HG03342 (cell line): ENCODE data around the gene DMKN.

Experiments used
- ATAC-seq: cut with Tn5 transposase; IDR thresholded peaks from one replicate; pipeline ENCODE4 v1.9.1; 2021; ENCODE audit warnings: mild to moderate bottlenecking, moderate library complexity; ENCODE audit not compliant: unreplicated experiment

DMKN gene

GRCh38 chr19:35528218-35529038 lies 15.0 kb upstream of the DMKN start, which contains the start of gene SBSN:
TSS of gene SBSN (minus strand) at chr19:35528311. CDS start at chr19:35528281, 30 bp downstream.
- no peak for ATAC-seq

GRCh38 chr19:35525873-35526272 lies 12.4 kb upstream of the DMKN start:
- no peak for ATAC-seq

DNA sequence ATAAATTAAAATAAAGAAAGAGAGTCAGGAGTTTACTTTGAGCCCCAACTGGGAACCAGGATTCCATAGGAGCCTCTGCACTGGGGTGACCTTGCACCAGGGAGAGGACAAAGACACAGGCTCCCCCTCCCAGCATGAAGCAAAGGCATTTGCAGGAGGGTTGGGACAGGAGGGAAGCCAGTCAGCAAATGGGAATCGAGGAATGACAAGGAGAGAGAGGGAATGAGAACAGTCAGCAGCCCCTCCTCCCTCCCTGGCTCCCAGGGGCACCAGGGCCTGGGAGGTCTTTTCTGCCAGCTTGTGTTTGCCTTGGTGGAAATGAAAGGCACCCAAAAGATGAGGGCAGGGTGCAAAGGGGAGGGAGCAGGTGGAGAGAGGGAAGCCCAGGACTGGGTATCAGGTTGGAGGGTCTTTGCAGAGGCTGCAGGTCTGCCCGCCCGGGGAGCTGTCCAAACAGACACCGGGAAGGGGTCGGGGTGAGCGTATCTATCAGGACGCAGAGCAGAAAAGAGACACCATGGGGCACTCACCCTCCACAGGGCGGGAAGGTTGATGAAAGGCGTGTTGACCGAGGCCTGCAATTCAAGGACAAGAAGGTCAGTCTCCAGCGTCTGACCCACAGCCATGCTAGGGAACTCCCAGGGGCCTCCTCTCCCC lies 10.9 kb upstream of the DMKN start:
- no peak for ATAC-seq

DNA sequence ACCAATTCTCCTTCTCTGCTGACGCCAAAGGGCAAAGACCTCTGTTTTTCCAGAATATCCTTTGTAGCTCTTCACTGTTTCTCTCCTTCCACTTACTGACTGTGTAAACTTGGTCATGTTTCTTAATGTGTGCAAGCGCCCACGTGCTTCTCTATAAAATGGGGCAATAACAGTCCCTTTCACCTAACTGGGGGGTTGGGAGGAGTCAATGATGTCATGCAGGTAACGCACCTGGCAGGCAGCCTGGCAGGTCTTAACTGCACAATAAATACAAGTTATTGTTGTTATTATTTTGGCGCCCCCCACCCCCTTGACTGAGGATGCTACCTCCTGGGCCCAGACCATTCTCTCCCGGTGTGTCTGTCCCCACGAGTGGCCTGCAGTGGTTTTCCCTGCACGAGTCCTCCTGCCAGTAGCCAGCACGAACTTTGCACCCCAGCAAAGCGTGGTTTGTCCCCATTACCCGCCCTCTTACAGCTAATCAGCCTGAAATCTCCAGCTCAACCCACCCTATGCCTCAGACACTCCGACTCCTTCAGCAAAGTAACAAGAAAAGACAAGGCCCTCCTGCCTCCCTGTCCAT lies 9.4 kb upstream of the DMKN start:
- no peak for ATAC-seq

DNA sequence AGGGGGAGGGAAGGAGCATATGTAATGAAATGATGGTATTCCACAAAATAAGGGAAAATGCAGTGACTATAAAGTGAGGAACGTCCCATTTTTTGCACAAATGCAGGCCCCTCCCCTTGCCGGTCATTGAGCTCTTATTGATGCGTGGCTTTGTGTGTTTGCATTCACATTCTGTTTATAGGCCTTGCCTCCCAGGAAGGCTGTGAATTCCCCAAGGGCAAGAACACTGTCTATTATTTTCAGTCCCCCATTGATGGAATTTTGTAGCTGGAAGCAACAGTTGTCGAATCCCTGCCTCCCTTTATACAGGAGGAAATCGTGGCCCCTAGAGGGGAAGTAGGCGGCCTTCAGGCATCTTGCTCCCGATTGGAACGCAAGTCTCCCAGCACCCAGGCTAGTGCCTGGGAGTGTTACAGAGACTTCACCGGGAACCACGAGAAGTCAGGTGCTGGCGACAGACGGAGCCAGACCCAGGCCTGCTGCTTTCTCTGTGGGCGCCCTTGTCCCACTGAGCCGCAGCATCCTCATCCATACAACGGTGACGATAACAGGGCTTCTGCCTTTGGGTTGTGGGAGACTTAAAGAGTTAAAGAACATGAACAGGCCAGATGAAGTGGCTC lies 7.8 kb upstream of the DMKN start:
- ATAC-seq = no peak

DNA sequence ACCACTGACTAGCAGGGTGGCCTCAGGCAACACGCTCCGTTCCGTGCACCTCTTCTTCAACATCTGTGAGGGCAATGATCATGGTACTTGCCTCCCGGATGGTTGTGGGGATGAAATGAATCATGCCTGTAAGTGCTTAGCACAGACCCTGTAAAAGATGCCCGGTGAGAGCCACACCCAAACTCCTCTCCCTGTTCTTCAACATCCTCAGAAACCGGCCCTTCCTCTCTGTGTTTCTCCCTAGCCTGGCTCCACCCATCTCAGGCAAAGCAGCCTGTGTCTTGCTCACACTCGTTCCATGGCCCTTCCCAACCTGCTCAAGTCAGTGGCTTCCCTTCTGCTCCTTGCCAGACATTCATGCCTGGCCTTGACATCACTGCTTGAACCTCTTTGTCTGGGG lies 5.8 kb upstream of the DMKN start:
- no peak for ATAC-seq

DNA sequence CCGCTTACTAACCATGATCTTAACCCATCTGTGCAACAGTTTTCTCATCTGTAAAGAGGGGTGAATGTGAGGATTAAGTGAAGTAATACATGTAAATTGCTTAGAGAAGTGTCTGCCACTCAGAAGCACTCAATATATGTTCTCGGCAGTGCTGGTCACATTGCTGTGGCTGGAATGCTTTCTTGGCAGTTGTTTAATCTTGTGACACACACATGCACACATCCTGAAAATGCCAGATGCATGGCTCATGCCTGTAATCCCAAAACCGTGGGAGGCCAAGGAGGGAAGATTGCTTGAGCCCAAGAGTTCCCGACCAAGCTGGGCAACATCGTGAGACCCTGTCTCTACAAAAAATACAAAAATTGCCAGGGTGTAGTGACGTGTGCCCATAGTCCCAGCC lies 4.9 kb upstream of the DMKN start:
- ATAC-seq = no peak

GRCh38 chr19:35517342-35517741 lies 3.9 kb upstream of the DMKN start:
- no peak for ATAC-seq

- ATAC-seq = no peak
Observed at GRCh38 chr19:35516310-35516709, 2.9 kb upstream of the DMKN start.

DNA sequence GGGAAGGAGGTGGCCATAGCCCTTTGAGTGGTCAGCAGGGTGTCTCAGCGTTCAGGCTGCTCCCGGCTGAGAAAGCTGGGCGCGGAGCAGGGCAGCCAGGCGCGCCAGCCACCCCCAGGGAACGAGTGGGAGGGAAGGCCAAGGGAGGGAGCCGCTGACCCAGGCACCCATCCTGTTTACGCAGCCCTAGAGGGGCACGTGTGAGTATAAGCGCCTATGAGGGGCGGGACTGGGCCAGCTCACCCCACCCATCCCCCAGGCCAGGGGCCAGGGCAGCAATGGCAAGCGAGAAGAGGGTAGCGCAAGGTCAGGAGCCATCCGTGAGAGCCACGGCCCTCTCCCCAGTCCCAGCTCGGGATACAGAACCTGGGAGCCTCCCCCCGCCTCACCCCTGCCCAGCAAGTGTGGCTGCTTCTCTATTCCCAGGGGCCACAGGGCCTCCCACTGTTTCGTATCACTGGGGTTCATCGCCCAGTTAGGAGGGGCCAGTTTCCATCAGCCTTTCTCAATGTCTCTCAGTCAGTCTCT lies 897 bp upstream of the DMKN start:
- ATAC-seq = no peak

DNA sequence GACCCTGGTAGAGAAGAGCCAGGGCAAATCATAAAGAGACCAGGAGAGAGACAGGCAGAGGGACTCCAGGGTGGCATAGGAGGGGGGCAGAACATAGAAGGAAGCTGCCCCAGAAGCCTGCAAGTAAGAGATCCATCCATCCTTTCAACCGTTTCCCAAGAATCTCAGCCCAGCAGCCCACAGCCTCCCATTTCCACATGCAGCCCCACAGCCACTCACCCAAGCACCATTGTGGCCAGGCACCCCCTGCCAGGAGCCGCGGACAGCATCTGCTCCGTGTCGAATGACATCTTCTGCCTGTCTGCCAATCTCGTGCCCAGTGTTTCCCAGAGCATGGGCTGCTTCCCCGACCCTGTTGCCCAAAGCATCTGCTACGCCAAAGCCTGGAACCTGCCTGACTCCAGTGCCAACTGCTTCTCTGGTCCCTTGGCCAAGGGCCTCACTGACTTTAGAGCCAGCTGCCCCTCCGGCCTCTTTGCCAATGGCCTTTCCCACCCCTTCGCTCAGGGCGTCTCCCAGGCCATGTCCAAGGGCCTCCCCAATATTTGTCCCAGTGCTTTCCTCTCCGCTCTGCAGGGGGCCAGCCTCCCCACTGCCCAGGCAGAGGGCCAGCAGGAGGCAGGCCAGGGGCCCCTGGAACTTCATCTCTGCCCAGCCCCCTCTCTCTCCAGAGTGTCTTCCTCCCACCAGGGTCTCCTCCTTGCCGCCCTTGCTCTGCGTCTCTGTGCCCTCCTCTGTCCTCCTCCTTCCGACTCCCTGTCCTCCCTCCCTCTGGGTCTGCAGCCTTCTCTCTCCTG lies 420 bp downstream of the DMKN start:
- ATAC-seq = no peak

- no peak for ATAC-seq
Observed at GRCh38 chr19:35511337-35511736, 2.1 kb downstream of the DMKN start.

DNA sequence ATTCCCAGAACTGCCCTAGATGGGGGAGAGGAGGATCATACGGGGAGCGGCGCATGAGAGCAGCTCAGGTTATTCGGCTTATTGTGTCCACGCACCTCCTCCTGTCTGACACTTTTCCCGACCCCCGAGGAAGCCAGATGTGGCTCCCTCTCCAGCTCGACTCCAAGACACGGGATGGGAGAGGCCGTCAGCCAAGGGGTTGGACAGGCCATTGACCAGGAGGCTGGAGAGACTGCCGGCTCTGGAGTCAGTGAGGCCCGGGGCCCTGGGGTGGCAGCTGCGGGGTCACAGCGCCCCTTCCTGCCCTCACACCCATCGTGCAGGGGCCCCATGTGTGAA lies 2.9 kb downstream of the DMKN start:
- ATAC-seq = no peak

- ATAC-seq = peak; percentile 55
Observed at GRCh38 chr19:35509861-35510625, 3.4 kb downstream of the DMKN start.

DNA sequence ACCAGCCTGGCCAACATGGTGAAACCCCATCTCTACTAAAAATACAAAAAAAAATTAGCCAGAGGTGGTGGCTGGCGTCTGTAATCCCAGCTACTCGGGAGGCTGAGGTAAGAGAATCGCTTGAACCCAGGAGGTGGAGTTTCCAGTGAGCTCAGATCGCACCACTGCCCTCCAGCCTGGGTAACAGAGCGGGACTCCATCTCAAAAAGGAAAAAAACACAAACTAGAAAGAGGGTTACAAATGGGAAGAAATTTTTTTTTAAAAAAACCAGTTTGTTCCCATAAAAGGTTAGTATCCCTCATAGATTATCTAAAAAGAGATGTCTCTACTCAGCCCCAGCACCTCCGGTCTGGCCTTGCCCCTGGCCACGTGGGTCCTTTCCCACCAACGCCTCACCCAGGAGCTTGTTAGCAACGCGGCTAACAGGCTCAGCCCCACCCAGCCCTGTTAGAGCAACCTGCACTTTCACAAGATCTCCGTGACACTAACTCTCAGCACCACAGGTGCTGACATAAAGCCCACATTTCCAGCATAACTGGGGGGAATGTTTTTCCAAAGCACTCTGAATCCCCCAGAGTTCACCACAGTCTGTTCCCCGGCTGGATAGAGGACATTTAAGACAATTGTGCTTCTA lies 4.3 kb downstream of the DMKN start:
- no peak for ATAC-seq

- ATAC-seq = no peak
Observed at GRCh38 chr19:35508129-35508528, 5.3 kb downstream of the DMKN start.

- no peak for ATAC-seq
Observed at GRCh38 chr19:35507561-35507960, 5.9 kb downstream of the DMKN start.

GRCh38 chr19:35506011-35506410 lies 7.4 kb downstream of the DMKN start:
- no peak for ATAC-seq

DNA sequence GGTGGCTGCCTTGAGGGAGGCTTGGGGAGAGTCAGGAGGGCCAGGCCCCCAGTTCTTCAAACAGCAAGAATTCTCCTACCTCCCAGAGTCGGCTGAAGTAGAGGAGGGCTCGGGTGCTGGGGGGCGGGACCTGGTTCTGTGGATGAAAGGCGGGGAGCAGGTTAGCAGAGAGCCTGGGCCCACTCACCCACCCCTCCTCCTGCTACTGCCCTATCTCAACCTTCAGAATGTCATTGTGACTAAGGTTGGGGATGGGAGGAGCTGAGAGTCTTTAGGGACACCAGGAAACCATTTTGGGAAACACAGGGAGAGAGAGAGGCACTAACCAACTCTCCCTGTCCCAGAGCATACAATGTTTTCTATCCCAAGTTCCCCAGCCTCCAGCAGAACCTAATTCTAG lies 10.7 kb downstream of the DMKN start:
- no peak for ATAC-seq

DNA sequence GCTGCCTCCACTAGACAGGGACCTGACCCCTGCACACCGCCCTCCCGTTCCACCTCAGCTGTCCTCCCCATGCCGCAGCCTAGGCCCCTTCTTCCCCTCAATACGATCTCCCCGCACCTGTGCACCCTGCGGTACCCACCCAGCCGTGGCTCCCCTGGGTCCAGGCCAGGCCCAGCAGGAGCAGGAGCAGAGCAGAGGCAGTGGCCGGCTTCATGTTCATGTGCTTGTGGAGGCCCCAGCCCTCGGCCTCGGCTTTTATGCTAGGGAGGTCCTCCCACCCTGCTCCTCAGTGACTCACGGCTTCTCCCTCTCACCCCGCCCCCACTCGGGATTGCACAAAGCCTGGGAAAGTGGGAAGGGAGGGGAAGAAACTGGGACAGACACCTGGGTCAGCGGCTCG lies 11.8 kb downstream of the DMKN start:
- no peak for ATAC-seq
